ENCODE measurements around the gene TOLLIP.
A peak's percentile ranks its signal among the peaks of the same experiment; 100 is the strongest.

The TOLLIP gene

GRCh38 chr11:1339066-1339675 lies 29.7 kb upstream of the TOLLIP start:
- no peaks in the 10 kb centered on the region for H3K27me3 ChIP-seq (ENCODE audit: insufficient read depth, low read depth, severe bottlenecking)
- no peak for TF ChIP-seq CTCF (IDR thresholded peaks at IDR 0.05; ENCODE audit: low read depth, low read length)

GRCh38 chr11:1338201-1339065 lies 29.0 kb upstream of the TOLLIP start:
- Histone ChIP-seq H3K27me3 (ENCODE audit: insufficient read depth, low read depth, severe bottlenecking) (no peaks in the 10 kb centered on the region), H3K4me3 (ENCODE audit: low read depth, low read length) (no peak overlapping the region), H3K36me3 (no peaks in the 10 kb centered on the region), H3K9me3 (ENCODE audit: severe bottlenecking) (peaks cover 10% of the 10 kb centered on the region), H3K27ac (no peak overlapping the region)
- DNase-seq = no peak
- TF ChIP-seq CTCF (IDR thresholded peaks at IDR 0.05; ENCODE audit: low read depth, low read length) = no peak

More at GRCh38 chr11:1339066-1339675, 29.7 kb upstream of the TOLLIP start:
- no peak overlapping the region for H3K4me3 ChIP-seq (ENCODE audit: low read depth, low read length)
- no peaks in the 10 kb centered on the region for H3K36me3 ChIP-seq
- no peak for DNase-seq
- no peak overlapping the region for H3K27ac ChIP-seq
- peaks cover 6% of the 10 kb centered on the region for H3K9me3 ChIP-seq (ENCODE audit: severe bottlenecking)

- no peak for DNase-seq
- Histone ChIP-seq H3K27ac (no peak overlapping the region), H3K36me3 (no peaks in the 10 kb centered on the region), H3K4me3 (ENCODE audit: low read depth, low read length) (no peak overlapping the region), H3K9me3 (ENCODE audit: severe bottlenecking) (peaks cover 10% of the 10 kb centered on the region), H3K27me3 (ENCODE audit: insufficient read depth, low read depth, severe bottlenecking) (no peaks in the 10 kb centered on the region)
- TF ChIP-seq CTCF (IDR thresholded peaks at IDR 0.05; ENCODE audit: low read depth, low read length) = no peak
Observed at GRCh38 chr11:1337647-1338007, 28.2 kb upstream of the TOLLIP start.

- H3K36me3 ChIP-seq = no peaks in the 10 kb centered on the region
- H3K4me3 ChIP-seq (ENCODE audit: low read depth, low read length) = no peak overlapping the region
- H3K27ac ChIP-seq = no peak overlapping the region
- no peak for DNase-seq
- no peak for TF ChIP-seq CTCF (IDR thresholded peaks at IDR 0.05; ENCODE audit: low read depth, low read length)
- no peaks in the 10 kb centered on the region for H3K27me3 ChIP-seq (ENCODE audit: insufficient read depth, low read depth, severe bottlenecking)
- H3K9me3 ChIP-seq (ENCODE audit: severe bottlenecking) = peaks cover 10% of the 10 kb centered on the region
Observed at GRCh38 chr11:1336836-1337646, 27.6 kb upstream of the TOLLIP start.

- no peaks in the 10 kb centered on the region for H3K27me3 ChIP-seq (ENCODE audit: insufficient read depth, low read depth, severe bottlenecking)
- no peak for TF ChIP-seq CTCF (IDR thresholded peaks at IDR 0.05; ENCODE audit: low read depth, low read length)
- no peak overlapping the region for H3K27ac ChIP-seq
- peaks cover 10% of the 10 kb centered on the region for H3K9me3 ChIP-seq (ENCODE audit: severe bottlenecking)
- DNase-seq = peak; percentile 62
- no peaks in the 10 kb centered on the region for H3K36me3 ChIP-seq
- H3K4me3 ChIP-seq (ENCODE audit: low read depth, low read length) = peak overlapping the region; percentile 38
Observed at GRCh38 chr11:1335811-1336761, 26.7 kb upstream of the TOLLIP start.
